GM19455 (cell line): ENCODE measurements around the gene PPP4C.

ENCODE experiments used
- ATAC-seq: cut with Tn5 transposase; IDR thresholded peaks from one replicate; pipeline ENCODE4 v1.9.1; 2021; ENCODE audit not compliant: unreplicated experiment

Gene PPP4C

GRCh38 chr16:30054959-30055553 lies 20.7 kb upstream of the PPP4C start:
- no peak for ATAC-seq

DNA sequence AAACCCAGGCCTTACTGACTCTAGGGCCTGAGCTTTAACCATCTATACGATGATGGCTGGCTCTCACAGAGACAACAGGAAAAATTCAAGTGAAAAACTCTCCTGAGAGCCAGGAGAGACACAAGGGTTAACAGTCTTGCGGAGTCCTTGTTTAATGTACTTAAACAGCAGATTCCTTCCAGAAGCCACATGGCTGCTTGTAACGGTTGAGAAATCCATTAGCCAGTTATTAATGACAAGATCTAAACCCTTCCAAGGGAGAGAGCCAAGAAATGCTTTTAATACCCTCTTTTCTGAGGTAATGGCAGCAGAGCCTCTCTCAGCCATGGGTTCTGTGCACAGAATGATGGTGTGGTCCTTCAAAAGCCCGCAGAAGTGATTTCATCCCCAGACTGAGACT lies 15.4 kb upstream of the PPP4C start:
- no peak for ATAC-seq

DNA sequence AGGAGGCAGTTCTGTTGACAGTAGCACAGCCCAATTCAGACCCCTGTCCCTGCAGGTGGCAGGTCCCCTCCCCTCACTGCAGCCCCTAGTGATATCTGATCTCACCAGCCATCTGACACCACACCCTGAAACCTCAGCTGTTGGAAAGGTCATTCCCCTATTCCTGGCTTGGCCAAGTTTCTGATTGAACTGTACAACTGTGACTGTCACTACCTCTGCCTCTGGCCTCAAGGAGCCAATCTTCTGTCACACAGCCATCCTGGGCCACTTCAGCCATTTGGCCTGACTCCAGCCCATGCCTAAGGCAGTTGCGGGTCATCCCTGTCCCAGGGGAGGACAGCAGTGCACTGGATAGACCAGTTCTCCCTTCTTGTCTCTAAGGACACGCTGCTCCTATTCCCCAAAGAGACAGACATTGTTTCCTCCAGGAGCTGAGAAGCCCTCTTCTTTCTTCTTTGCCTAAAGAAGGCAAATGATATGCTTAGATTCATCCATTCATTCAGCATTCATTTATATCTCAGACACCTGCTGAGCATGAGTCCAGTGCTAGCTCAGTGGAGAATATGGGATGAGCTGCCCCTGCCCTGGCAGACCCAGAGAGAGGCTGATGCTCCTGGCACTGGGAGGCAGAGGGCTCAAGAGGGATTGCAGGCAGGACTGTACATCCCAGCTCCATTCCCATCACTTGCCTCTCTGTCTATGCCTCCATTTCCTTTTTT lies 14.8 kb upstream of the PPP4C start:
- no peak for ATAC-seq

- ATAC-seq, result no peak
Measured at GRCh38 chr16:30063278-30063892, 12.4 kb upstream of the PPP4C start.

GRCh38 chr16:30063893-30064728 lies 11.7 kb upstream of the PPP4C start:
- no peak for ATAC-seq

DNA sequence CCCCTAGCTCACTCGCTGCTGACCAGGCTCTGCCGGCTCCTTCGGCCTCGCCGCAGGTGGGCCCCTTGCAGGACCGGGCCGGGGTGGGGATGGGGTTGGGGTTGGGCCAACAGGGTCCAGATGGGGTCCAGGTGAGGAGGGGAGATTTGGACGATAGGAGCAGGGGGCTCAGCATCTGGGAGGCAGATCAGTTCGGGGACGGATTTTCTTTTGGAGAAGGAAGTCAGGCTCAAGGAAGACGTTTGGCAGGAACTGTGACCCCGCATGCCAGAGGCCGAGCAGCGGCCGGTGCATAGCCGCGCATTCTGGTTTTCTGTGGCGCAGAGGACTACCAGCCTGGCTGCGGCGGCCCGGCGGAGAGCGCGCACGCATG lies 11.1 kb upstream of the PPP4C start:
- peak; percentile 3 for ATAC-seq

DNA sequence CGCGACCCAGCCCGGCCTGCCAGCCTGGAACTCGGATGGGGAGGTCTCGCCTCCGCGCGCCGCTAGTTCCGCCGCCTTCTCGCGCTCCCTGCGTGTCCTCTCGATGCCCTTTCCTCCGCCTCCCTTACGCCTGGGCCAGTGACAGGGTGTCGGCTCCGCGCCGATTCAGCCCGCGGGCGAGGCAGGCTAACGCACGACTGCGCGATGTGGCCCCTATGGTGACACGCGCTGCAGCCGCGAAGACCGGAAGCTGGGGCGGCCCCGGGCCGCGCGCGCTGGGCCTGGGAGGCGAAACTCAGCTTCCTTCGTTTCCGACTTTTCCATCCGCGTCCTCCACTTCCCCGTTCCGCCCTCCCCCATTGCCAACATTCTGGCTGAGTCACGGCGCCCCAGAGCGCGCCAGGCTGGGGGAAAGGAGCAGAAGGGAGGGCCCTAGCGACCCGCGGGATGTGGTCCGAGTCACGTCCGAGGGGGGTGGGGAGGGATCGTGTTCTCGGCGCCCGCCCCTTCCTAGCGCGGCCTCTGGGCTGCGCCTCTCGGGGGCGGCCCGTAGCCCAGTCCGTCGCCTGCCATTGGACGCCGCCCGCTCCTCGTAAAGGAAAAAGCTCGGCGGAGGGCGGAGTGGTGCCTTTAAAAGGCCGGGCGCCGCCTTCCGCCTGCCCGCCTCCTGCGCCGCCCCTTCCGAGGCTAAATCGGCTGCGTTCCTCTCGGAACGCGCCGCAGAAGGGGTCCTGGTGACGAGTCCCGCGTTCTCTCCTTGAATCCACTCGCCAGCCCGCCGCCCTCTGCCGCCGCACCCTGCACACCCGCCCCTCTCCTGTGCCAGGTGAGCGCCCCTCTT lies 10.5 kb upstream of the PPP4C start, which contains the start of gene ALDOA:
Gene ALDOA (plus strand): TSS at position 659 of the 841 bp plus-strand sequence. CDS start 1,138 bp downstream, outside the sequence.
- ATAC-seq, result peak; percentile 69

GRCh38 chr16:30065943-30066760 lies 9.6 kb upstream of the PPP4C start:
- no peak for ATAC-seq

- no peak for ATAC-seq
Measured at GRCh38 chr16:30066761-30067583, 8.8 kb upstream of the PPP4C start.

DNA sequence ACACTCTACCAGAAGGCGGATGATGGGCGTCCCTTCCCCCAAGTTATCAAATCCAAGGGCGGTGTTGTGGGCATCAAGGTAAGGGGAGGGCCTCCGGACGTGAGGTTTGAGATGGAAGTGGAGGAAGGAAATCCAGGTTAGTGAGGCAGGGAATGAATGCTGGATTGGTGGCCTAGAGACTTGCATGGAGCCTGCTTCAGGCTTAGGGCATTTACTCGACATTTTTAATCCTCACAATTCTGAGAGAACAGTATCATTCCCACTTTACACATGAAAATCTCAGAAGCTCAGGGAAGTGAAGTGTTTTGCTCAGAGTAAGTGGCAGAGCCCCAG lies 8.2 kb upstream of the PPP4C start:
- ATAC-seq, result no peak

- ATAC-seq, result no peak
Measured at GRCh38 chr16:30068333-30068732, 7.5 kb upstream of the PPP4C start.

DNA sequence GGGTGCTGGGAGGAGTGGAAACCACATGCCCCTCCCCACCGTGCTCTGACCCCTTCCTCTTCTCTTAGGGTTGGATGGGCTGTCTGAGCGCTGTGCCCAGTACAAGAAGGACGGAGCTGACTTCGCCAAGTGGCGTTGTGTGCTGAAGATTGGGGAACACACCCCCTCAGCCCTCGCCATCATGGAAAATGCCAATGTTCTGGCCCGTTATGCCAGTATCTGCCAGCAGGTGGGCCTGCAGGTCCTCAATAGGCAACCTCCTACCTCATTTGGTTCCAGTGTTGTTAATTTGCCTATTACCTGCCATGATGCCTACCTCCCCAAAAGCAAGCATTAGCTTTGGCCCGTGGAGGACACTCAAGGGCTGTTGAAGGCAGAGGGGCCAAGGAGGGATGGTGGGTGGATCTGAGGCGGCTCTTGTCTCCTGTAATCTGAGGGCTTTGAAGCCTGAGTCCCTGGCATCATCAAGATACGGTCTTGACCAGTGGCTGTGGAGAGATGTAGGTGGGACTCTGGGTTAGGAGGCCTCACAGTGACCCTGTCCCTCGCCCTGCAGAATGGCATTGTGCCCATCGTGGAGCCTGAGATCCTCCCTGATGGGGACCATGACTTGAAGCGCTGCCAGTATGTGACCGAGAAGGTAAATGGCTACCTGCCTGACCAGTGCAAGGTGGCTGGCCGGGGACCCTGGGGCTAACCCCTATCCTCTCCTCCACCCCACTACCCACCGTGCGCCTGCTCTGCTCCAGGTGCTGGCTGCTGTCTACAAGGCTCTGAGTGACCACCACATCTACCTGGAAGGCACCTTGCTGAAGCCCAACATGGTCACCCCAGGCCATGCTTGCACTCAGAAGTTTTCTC lies 6.8 kb upstream of the PPP4C start:
- no peak for ATAC-seq

GRCh38 chr16:30069611-30070462 lies 6.0 kb upstream of the PPP4C start:
- no peak for ATAC-seq

DNA sequence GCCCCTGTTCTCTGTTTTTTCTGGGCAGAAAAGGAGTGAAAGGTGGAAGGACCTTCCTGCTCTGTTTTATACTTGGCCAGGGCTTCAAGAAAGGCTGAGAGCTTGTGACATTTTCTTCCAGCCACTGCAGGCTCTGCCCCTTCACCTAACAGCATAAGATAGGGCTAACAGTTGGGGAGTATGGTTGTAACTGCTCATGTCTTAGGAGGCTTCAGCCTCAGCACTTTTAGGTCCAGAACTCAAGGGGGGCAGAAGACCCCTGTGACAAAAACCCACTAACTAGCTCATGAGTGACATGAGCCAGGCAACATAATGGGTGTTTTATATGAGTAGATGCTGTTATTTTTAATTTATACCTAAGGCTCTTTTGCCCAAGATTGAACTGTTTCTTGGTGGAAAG lies 5.3 kb upstream of the PPP4C start:
- ATAC-seq, result no peak

DNA sequence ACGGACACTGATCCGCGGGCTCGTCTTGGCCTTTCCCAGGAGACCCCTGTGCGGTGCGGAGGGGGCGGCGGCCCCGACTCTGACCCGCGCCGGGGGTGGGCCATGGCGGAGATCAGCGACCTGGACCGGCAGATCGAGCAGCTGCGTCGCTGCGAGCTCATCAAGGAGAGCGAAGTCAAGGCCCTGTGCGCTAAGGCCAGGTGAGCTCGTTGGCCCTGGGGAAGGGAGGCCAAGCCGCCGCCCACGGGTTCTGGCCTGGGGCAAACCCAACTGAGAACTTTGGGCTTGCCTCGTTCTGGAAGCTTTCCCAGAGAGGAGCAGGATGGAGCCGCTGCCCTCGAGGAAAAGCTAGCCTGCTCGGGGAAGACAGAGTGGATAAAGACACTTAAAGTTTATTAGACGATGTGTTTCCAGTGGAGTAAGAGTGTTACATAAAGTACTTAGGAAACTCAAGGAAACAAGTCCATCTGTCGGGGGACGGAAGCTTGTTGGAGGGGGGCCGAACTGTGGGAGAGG lies 540 bp downstream of the PPP4C start:
- no peak for ATAC-seq

DNA sequence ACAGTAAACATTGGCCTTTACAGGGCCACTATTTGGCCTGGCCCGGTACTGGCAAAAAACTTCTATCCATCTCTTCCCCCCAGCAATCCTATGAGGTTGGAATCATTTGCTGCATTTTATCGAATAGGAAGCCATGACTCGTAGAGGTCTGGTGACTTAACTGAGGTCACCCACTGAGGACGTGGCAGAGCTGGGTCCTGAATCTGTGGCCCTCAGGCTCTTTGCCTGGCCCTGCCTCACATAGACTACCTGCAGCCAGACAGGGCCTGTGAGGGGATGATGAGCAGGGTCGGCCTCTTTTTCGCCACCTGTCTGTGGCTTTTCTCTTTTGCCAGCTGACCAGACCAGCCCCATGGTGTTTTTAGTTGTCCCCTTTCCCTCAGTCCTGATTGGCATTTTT lies 1.9 kb downstream of the PPP4C start:
- no peak for ATAC-seq

DNA sequence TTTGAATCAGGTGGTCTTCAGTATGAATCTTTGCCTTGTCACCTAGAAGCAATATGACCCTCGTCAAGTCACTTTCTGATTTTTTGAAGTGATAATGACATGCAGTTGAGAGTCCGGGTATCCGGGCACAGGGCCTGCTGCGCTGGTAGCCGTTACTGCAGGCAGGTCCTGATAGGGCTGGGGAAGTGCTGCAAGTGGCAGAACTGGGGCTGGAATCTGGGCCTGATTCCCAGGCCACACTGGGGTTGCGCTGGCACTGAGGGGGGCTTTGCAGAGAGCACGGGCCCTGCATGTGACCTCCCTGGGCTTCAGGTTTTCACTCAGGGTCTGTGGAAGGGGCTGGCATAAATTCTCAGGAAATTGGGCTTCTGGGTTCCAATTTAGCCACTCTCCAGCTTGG lies 3.0 kb downstream of the PPP4C start:
- no peak for ATAC-seq
